Head of caudate nucleus (tissue), 42 donors: ENCODE results near the gene ZFP36L1.
"Not testable (repeated sequence)": the region's sequence is repeated elsewhere in the genome, so short reads cannot be mapped to it uniquely, and the experiment has no call there.

Source experiments
- DNase-seq, 42 donors: peaks; one replicate each; pipeline versions ENCODE4 v3.0.0 to v3.0.0-alpha.2; 2020 to 2021; ENCODE audit warnings: mixed read lengths in 7 of 42
- intact Hi-C: fragments of 100-400 bp; cut with DNase I; formaldehyde crosslinking; loops from one replicate; pipeline ENCODE4 v1.15.0; 2022

Gene ZFP36L1

DNA sequence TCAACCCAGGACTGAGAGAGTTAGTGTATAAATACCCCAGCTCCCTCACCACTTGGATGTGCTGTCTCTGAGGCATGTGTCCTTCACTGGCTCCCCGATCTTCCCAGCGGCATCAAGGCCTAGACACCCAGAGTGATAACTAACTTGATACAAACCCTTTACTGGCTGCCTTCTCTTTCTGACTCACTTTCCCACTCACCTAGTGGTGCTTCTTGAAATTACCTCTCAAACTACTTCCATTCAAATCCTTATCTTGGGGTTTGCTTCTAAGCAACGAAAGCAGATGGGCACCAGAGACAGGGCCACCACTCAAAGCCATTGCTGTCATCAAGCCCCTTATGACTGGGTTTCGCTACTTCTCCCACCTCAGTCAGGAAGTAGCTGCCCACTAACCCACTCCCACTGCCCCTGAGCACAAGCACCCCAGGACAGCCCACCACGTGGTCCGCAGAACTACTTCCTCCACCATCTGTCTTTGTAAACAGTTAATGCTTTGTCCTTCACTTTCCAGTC, 17.2 kb downstream of the ZFP36L1 start:
- intact Hi-C loops = no loop called here
- peak in 2 of 42 donors; percentile 24 to 27 for DNase-seq

GRCh38 chr14:68774771-68775613, 17.9 kb downstream of the ZFP36L1 start:
- intact Hi-C loops = no loop called here
- DNase-seq = peak in 2 of 42 donors; percentile 5 to 13

DNA sequence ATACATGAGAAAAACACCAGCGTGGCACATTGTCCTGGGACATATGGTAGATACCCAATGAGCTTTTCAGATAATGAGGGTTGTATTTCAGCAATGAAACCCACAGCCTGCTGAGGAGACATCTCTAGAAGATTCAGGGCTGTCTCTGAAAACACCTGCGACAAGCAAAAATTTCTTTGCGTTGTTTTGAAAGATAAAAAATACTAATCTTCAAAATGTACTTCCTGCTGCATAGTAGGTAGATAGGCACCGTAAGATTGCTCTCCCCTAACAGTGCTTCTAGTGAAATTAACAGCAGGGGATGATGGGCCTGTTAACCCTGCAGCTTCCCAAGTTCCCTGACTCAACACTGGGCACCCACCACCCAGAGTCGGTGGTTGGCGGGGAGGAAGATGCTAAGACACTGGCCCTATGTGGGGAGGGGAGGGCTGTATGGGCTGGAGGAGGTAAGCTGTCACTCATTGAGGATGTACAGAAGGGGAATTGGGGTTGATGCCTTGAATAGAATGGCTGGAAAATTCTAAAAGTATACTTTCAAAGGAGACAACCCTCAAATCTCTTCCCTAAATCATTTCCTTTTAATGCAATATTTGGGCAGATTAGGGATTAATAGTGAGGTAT, 20.0 kb downstream of the ZFP36L1 start:
- intact Hi-C loops = no loop called here
- no peak for DNase-seq

GRCh38 chr14:68771631-68772030, 21.2 kb downstream of the ZFP36L1 start:
- intact Hi-C loops = no loop called here
- DNase-seq = peak in 2 of 42 donors; percentile 29 to 38

- DNase-seq = no peak
- intact Hi-C loops = no loop called here
These were observed 22.1 kb downstream of the ZFP36L1 start for GRCh38 chr14:68770553-68771286.

GRCh38 chr14:68770051-68770450, 22.8 kb downstream of the ZFP36L1 start:
- intact Hi-C loops = no loop called here

GRCh38 chr14:68768316-68768715, 24.6 kb downstream of the ZFP36L1 start:
- peak in 1 of 42 donors; percentile 22 for DNase-seq
- intact Hi-C loops = no loop called here

More at GRCh38 chr14:68770051-68770450, 22.8 kb downstream of the ZFP36L1 start:
- no peak for DNase-seq

DNA sequence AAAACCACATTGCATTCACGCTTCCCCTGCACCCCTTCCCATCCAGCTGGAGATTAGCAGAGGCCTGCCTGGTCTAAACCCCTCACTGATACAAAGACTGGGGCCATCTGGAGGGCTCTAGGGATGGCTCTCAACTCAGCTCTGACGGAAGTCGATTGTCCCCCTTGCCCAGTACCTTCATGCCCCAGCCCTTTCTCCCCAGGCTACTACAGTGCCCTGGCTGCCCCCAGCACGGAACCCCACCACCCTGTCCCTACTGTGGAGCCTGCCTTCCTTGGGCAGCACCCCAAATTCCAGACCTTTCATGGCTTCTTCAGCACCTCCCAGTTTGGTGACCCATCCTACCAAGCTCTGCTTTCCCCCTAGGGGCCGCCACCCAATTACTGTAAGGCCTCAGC, 25.6 kb downstream of the ZFP36L1 start:
- intact Hi-C loops = no loop called here
- no peak for DNase-seq

- intact Hi-C loops = no loop called here
- DNase-seq = no peak
These were observed 26.3 kb downstream of the ZFP36L1 start for GRCh38 chr14:68766299-68767247.

GRCh38 chr14:68763843-68764242, 29.0 kb downstream of the ZFP36L1 start:
- DNase-seq, intact Hi-C loops: not testable (repeated sequence)

DNA sequence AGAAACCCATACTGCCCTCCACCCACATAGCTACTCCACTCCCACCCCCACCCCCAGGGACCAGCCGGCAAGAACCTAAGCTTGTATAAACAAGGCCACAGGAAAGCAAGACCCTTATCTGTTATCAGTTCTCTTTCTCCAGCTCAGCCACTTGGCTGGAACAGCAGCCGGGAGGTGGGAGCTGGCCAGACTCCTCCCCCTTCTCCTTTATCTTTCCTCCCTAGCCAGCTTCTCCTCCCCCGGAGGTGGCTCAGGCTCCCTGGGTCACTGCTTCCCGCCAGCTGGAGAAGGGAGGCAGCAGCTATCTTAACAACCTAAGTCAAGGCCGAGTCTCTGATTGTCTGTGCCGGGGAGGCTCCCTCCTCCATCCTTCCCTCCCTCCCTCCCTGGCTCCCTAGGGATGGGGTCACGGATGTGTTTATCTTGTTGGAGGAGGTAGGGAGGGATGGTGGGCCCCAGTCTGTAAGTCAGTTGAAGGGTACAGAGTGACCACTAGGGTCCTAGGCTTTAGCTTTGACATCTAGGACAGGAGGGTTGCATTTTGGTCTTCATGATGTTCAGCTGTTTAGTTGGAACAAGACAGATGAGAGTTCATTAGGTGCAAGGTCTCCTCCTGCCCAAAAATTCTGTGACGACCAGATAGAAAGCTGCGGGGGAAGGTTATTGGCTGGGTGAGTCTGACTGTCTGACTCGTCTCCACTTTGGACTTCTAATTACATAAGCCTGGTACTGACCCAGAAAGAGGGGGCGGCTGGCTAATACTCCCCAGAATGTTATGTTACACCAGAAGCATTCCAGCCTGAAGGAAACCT, 29.7 kb downstream of the ZFP36L1 start:
- intact Hi-C loops = no loop called here
- no peak for DNase-seq

- DNase-seq = no peak
- intact Hi-C loops = no loop called here
These were observed 31.5 kb downstream of the ZFP36L1 start for GRCh38 chr14:68761391-68761790.

DNA sequence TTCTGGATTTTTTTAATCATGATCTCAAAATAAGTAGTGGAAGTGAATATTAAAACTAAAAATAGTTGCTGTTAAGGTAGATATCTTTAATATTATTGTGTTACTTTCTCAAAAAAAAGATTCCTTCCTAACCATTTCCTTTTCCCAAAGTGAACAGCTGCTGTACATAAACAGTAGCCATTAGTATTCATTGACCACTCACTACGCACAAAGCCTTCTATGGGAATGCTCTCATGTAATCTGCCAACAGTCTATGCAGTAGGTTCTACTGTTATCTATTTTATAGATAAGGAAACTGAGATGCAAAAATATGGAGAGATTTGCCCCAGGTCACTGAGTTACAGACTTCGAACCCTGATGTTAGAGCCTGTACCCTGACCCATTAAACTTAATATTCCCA, 32.1 kb downstream of the ZFP36L1 start:
- intact Hi-C loops = no loop called here
- no peak for DNase-seq

DNA sequence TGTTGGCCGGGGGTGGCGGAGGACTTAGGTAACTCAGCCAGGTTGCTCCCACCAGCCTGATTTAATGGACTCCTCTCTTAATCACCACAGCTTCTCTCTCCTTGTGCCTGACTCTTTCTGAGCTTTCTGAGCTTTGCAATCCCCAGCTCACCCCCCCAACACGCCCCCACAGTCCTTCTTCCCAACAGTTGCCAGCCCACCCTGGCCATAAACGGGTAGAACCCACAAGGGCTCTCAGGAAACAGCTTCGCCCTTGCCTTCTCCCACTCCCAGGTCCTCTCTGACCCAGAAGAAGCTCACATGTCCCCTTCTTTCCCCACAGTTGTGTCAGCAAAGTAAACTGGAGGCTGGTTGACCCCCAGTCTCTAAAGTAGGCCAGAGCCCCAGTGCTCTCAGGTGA, 32.9 kb downstream of the ZFP36L1 start:
- no peak for DNase-seq
- intact Hi-C loops = no loop called here

- no peak for DNase-seq
- intact Hi-C loops = no loop called here
These were observed 33.8 kb downstream of the ZFP36L1 start for GRCh38 chr14:68759017-68759560.

GRCh38 chr14:68758301-68758700, 34.6 kb downstream of the ZFP36L1 start:
- intact Hi-C loops = no loop called here
- no peak for DNase-seq

- DNase-seq = peak in 34 of 42 donors; percentile 8 to 63 (median 38)
- intact Hi-C loops = no loop called here
These were observed 35.2 kb downstream of the ZFP36L1 start for GRCh38 chr14:68757618-68758081.
